H54 (cell line): Measurements from ENCODE around the gene ARV1.

Source experiments
- DNase-seq: peaks from one replicate; pipeline ENCODE4 v3.0.0; 2011; ENCODE audit warnings: low spot score, mixed read lengths; ENCODE audit not compliant: insufficient read length
- FAIRE-seq: peaks from 3 replicates; lab custom pipeline; 2011; peaks lifted over from hg19 to GRCh38; lab: Jason Lieb, UNC
- POLR2A ChIP-seq: IDR thresholded peaks from 2 replicates; pipeline ENCODE4 v1.6.1; 2011; ENCODE audit warnings: low read depth, mild to moderate bottlenecking, low read length

The ARV1 gene

GRCh38 chr1:231049121-231049979 lies 70.5 kb downstream of the ARV1 start:
- DNase-seq, result no peak
- no peak for TF ChIP-seq POLR2A
- FAIRE-seq, result no peak
